GM12891 (cell line): ENCODE results near the gene SLC6A5.

ENCODE experiments used
- PAX5 ChIP-seq: IDR thresholded peaks from 2 replicates; pipeline ENCODE4 v1.6.1; 2011; ENCODE audit warnings: low read length, moderate library complexity, mild to moderate bottlenecking; ENCODE audit not compliant: insufficient read depth, severe bottlenecking
- POLR2A ChIP-seq: IDR thresholded peaks from 2 replicates; pipeline ENCODE4 v1.6.1; 2011; ENCODE audit warnings: low read depth, low read length, control low read depth
- POLR2AphosphoS5 ChIP-seq: IDR thresholded peaks from 2 replicates; pipeline ENCODE4 v1.6.1; 2011; ENCODE audit warnings: low read depth, low read length, control low read depth
- POU2F2 ChIP-seq: IDR thresholded peaks from 2 replicates; pipeline ENCODE4 v1.6.1; 2011; ENCODE audit warnings: low read depth, mild to moderate bottlenecking, control low read depth, low read length, moderate library complexity
- SPI1 ChIP-seq: IDR thresholded peaks from 2 replicates; pipeline ENCODE4 v1.6.1; 2011; ENCODE audit warnings: low read depth, low read length, control low read depth
- TAF1 ChIP-seq: IDR thresholded peaks from 2 replicates; pipeline ENCODE4 v1.6.1; 2011; ENCODE audit warnings: low read depth, low read length, control low read depth

GRCh38 chr11:20707876-20708275 lies 108.5 kb downstream of the SLC6A5 start:
- no peak for TF ChIP-seq POLR2A
- no peak for TF ChIP-seq POLR2AphosphoS5
- TF ChIP-seq TAF1: no peak
- TF ChIP-seq SPI1: no peak
- no peak for TF ChIP-seq POU2F2
- no peak for TF ChIP-seq PAX5
